Neural crest cell (in vitro differentiated cells): ENCODE measurements around the gene NUBPL. TPM values are rescaled to one million over a fixed set of nuclear protein-coding genes. Genes with fewer than 3 reads are reported as not detected.

Source experiments
- DNase-seq: peaks from one replicate; pipeline ENCODE4 v3.0.0; 2021; ENCODE audit warnings: low read depth, mixed read lengths, low spot score
- H3K27ac Mint-ChIP-seq: one replicate; pipeline ENCODE4 v1.8.0; 2021; ENCODE audit warnings: mild to moderate bottlenecking, mixed read lengths; ENCODE audit not compliant: unreplicated experiment
- H3K27me3 Mint-ChIP-seq: 2 replicates; pipeline ENCODE4 v1.8.0; 2021; ENCODE audit warnings: low read depth, mild to moderate bottlenecking, mixed read lengths
- H3K36me3 Mint-ChIP-seq: 2 replicates; pipeline ENCODE4 v1.8.0; 2021; ENCODE audit warnings: low read depth, mild to moderate bottlenecking, mixed read lengths
- H3K4me1 Mint-ChIP-seq: 2 replicates; pipeline ENCODE4 v1.8.0; 2021; ENCODE audit warnings: mixed read lengths
- H3K4me3 Mint-ChIP-seq: one replicate; pipeline ENCODE4 v1.8.0; 2021; ENCODE audit warnings: mild to moderate bottlenecking, mixed read lengths
- H3K9me3 Mint-ChIP-seq: 2 replicates; pipeline ENCODE4 v1.8.0; 2021; ENCODE audit warnings: mixed read lengths
- CTCF ChIP-seq: fragments of 200-600 bp; sonication (generic); conservative IDR thresholded peaks from 2 replicates; pipeline ENCODE4 v1.5.0; 2021; ENCODE audit warnings: antibody characterized with exemption, mild to moderate bottlenecking
- total RNA-seq: library from RNA; stranded (reverse); gene quantifications from 2 replicates; pipeline ENCODE4 v1.2.1, GENCODE V29; 2021

Gene NUBPL
- total RNA-seq, 1 donor from 2014 or later = 13.2 TPM

- no peak for TF ChIP-seq CTCF
- peaks cover 4% of the 10 kb centered on the region for H3K9me3 Mint-ChIP-seq
- no peaks in the 10 kb centered on the region for H3K36me3 Mint-ChIP-seq
- H3K27ac Mint-ChIP-seq = no peak overlapping the region
- DNase-seq = no peak
- peaks cover 5% of the 10 kb centered on the region for H3K4me1 Mint-ChIP-seq
- H3K4me3 Mint-ChIP-seq = no peak overlapping the region
- peaks cover 48% of the 10 kb centered on the region for H3K27me3 Mint-ChIP-seq
Observed at GRCh38 chr14:31549817-31550216, 11.4 kb upstream of the NUBPL start.

- no peak for DNase-seq
- Mint-ChIP-seq H3K9me3 (peaks cover 4% of the 10 kb centered on the region), H3K27me3 (peaks cover 56% of the 10 kb centered on the region), H3K4me1 (no peaks in the 10 kb centered on the region), H3K4me3 (no peak overlapping the region), H3K27ac (no peak overlapping the region), H3K36me3 (no peaks in the 10 kb centered on the region)
- TF ChIP-seq CTCF = no peak
Observed at GRCh38 chr14:31550589-31550988, 10.6 kb upstream of the NUBPL start.

- TF ChIP-seq CTCF = no peak
- DNase-seq = no peak
- no peak overlapping the region for H3K27ac Mint-ChIP-seq
Observed at GRCh38 chr14:31556191-31556590, 5.0 kb upstream of the NUBPL start.

GRCh38 chr14:31559939-31560338 lies 1.3 kb upstream of the NUBPL start:
- DNase-seq = no peak
- Mint-ChIP-seq H3K4me3 (no peak overlapping the region), H3K4me1 (peaks cover 26% of the 10 kb centered on the region), H3K27ac (no peak overlapping the region), H3K9me3 (no peaks in the 10 kb centered on the region), H3K27me3 (peaks cover 37% of the 10 kb centered on the region), H3K36me3 (no peaks in the 10 kb centered on the region)
- TF ChIP-seq CTCF = no peak

More at GRCh38 chr14:31556191-31556590, 5.0 kb upstream of the NUBPL start:
- Mint-ChIP-seq H3K27me3 (peaks cover 60% of the 10 kb centered on the region), H3K4me3 (no peak overlapping the region), H3K9me3 (no peaks in the 10 kb centered on the region), H3K36me3 (no peaks in the 10 kb centered on the region), H3K4me1 (peaks cover 7% of the 10 kb centered on the region)

GRCh38 chr14:31560759-31561154 lies 447 bp upstream of the NUBPL start:
- TF ChIP-seq CTCF = no peak
- peak overlapping the region; percentile 97 for H3K4me3 Mint-ChIP-seq
- H3K4me1 Mint-ChIP-seq = peaks cover 26% of the 10 kb centered on the region
- no peaks in the 10 kb centered on the region for H3K9me3 Mint-ChIP-seq
- DNase-seq = no peak
- peak overlapping the region; percentile 99 for H3K27ac Mint-ChIP-seq
- H3K27me3 Mint-ChIP-seq = peaks cover 29% of the 10 kb centered on the region
- H3K36me3 Mint-ChIP-seq = no peaks in the 10 kb centered on the region

GRCh38 chr14:31564194-31564593 lies 3.0 kb downstream of the NUBPL start:
- no peak overlapping the region for H3K4me3 Mint-ChIP-seq
- H3K27me3 Mint-ChIP-seq = peaks cover under 1% of the 10 kb centered on the region
- H3K4me1 Mint-ChIP-seq = peaks cover 26% of the 10 kb centered on the region
- no peaks in the 10 kb centered on the region for H3K9me3 Mint-ChIP-seq
- no peak for TF ChIP-seq CTCF
- no peaks in the 10 kb centered on the region for H3K36me3 Mint-ChIP-seq
- no peak for DNase-seq
- no peak overlapping the region for H3K27ac Mint-ChIP-seq
